AG04450 (cell line): ENCODE measurements around the gene MLN. TPM values are rescaled to one million over a fixed set of nuclear protein-coding genes. Genes with fewer than 3 reads are reported as not detected.
A peak's percentile ranks its signal among the peaks of the same experiment; 100 is the strongest.

Source experiments
- CTCF ChIA-PET: fragments of 300-600, 350-600 bp; formaldehyde crosslinking; extraction: SDS; loops from one replicate; lab custom pipeline; 2022; ENCODE audit warnings: antibody characterized with exemption, inconsistent platforms; lab: Charles Lee
- POLR2A ChIA-PET: fragments of 350-600 bp; formaldehyde crosslinking; extraction: SDS; loops from one replicate; lab custom pipeline; 2021; ENCODE audit warnings: antibody characterized with exemption, inconsistent platforms; lab: Yijun Ruan, JAX
- DNase-seq: peaks from one replicate; pipeline ENCODE4 v3.0.0-alpha.2; 2011; ENCODE audit warnings: low read depth, low spot score
- H3K27ac ChIP-seq: one replicate; pipeline ENCODE4 v1.5.1; 2012; ENCODE audit warnings: low read depth, low read length, control low read depth
- H3K27me3 ChIP-seq: one replicate; pipeline ENCODE4 v1.6.0; 2012; ENCODE audit warnings: low read length; ENCODE audit not compliant: control insufficient read depth, insufficient read depth
- H3K4me3 ChIP-seq: 2 replicates; pipeline ENCODE4 v1.5.1; 2011; ENCODE audit warnings: mild to moderate bottlenecking, low read depth, low read length, control low read depth
- H3K9me3 ChIP-seq: 2 replicates; pipeline ENCODE4 v1.5.1; 2012; ENCODE audit warnings: low read length; ENCODE audit not compliant: control insufficient read depth, insufficient read depth
- polyA plus RNA-seq: library from polyadenylated mRNA; depleted of rRNA; stranded (reverse); fragments of >200 nt; gene quantifications from 2 replicates; pipeline ENCODE4 v1.2.3, GENCODE V29; 2011
- TF ChIP-seq, protein P1 (sequence below): IDR thresholded peaks from 2 replicates; pipeline ENCODE4 v1.5.1; 2011; ENCODE audit warnings: low read depth, low read length, control low read depth, inconsistent platforms

MLN gene
- polyA plus RNA-seq, 1 experiment, result not detected

DNA sequence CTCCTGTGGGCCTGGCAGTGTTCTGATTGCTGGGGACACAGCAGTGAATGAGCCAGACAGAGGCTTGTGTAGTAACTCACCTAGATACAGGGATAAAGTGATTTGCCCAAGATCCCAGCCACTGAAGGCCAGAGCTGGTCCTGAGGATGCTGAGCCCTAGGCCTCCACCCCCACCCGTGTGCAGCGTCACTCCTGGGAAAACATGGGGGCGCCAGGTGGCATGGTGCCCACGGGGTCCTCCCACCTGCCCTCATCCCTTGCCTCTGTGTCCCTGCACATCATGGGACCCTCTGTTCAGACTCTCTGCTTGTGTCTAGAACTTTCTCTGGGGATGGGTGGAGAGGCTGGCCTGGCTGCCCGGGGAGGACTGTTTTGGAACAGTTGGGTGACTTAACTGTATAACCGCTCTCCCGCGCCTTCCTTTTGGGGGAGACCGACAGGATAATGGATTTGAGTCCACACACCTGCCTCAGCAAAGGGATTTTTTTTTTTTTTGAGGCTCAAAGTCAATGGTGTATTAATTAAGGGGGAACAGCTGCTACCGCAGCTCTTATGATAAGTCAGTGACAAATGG is 34.5 kb downstream of the MLN start:
- CTCF ChIA-PET, result interaction anchor here (1.0 to 4.3 kb wide), 11 partner anchors 9 to 389 kb away, joined by 3 to 28 read pairs (median 7); partner anchors contain the start of gene UQCC2
- H3K4me3 ChIP-seq, result no peak overlapping the region
- TF ChIP-seq, protein P1, sequence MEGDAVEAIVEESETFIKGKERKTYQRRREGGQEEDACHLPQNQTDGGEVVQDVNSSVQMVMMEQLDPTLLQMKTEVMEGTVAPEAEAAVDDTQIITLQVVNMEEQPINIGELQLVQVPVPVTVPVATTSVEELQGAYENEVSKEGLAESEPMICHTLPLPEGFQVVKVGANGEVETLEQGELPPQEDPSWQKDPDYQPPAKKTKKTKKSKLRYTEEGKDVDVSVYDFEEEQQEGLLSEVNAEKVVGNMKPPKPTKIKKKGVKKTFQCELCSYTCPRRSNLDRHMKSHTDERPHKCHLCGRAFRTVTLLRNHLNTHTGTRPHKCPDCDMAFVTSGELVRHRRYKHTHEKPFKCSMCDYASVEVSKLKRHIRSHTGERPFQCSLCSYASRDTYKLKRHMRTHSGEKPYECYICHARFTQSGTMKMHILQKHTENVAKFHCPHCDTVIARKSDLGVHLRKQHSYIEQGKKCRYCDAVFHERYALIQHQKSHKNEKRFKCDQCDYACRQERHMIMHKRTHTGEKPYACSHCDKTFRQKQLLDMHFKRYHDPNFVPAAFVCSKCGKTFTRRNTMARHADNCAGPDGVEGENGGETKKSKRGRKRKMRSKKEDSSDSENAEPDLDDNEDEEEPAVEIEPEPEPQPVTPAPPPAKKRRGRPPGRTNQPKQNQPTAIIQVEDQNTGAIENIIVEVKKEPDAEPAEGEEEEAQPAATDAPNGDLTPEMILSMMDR, result no peak
- H3K27me3 ChIP-seq, result peaks cover 4% of the 10 kb centered on the region
- peaks cover 11% of the 10 kb centered on the region for H3K9me3 ChIP-seq
- H3K27ac ChIP-seq, result peak overlapping the region; percentile 98
- POLR2A ChIA-PET, result interaction anchor here (0.5 to 1.4 kb wide), 4 partner anchors 18 to 451 kb away, joined by 3 to 8 read pairs (median 3); partner anchors contain the start of gene UQCC2
- DNase-seq, result no peak

DNA sequence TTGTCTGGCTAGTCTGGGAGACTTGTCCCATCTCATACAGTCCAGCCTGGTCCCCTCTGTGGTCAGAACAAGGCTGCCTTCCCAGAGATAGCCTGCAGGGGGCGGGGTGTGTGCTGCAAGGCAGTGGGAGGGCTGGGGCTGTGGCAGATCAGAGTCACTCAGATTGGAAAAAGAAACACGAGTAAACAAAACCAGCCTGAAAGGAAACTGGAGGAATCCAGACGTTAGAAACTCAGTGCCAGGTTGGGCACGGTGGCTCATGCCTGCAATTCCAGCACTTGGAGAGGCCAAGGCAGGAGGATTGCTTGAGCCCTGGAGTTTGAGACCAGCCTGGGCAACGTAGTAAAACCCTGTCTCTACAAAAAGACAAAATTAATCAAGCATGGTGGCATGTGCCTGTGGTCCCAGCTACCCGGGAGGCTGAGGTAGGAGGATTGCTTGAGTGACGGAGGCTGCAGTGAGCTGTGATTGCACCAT is 35.1 kb downstream of the MLN start:
- H3K4me3 ChIP-seq, result no peak overlapping the region
- CTCF ChIA-PET, result interaction anchor here (0.7 to 4.3 kb wide), 16 partner anchors 8 to 386 kb away, joined by 3 to 28 read pairs (median 4); partner anchors contain the start of gene UQCC2
- POLR2A ChIA-PET, result interaction anchor here (0.6 to 1.4 kb wide), 3 partner anchors 18 to 262 kb away, joined by 3 to 5 read pairs (median 3); partner anchors contain the start of gene IP6K3
- peak; percentile 62 for DNase-seq
- H3K9me3 ChIP-seq, result peaks cover 11% of the 10 kb centered on the region
- TF ChIP-seq, protein P1, result peak; percentile 91
- H3K27ac ChIP-seq, result no peak overlapping the region
- peaks cover 7% of the 10 kb centered on the region for H3K27me3 ChIP-seq

DNA sequence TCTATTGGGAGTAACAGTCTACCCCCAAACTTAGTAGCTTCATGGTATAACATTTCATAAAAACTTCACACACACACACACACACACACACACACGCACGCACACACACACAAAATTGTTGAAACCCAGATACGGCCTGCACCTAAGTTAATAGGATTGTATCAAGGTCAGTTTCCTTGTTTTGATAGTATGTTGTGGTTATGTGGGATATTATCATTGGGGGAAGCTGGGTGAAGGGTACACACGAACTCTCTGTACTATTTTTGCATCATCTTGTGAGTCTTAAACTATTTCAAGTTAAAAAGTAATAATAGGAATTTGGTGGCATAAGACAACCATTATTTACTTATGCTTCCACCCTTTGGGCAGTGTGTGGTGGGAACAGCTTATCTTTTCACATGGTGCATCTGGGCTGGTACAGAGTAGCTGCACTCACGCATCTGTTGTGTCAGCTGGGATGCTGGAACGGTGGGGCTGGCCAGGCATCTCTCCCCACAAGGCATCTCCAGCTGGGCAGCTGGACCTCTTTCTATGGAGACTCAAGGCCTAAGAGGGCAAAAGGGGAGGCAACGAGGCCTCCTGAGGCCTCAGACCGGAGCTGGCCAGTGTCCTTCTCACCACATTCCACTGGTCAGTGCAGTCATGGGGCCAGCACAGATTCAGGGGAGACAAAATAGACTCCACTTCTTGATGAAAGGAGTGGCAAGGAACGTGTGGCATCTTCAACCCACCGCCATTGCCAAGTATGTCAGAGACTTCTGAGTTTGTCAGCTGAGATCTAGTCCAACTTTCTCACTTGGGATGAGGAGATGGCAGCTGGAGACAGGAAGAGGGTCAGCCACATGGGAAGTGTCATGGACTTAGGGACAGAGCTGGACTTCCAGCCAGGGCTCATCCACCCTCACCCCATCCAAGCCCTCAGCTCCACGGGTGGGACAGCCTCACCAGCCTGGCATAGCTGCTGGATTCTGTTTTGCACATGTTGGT is 36.6 kb downstream of the MLN start:
- TF ChIP-seq, protein P1, result no peak
- CTCF ChIA-PET, result interaction anchor here (0.8 to 4.3 kb wide), 13 partner anchors 7 to 391 kb away, joined by 3 to 28 read pairs (median 4); partner anchors contain the start of gene UQCC2
- Histone ChIP-seq H3K27ac (no peak overlapping the region), H3K27me3 (peaks cover 7% of the 10 kb centered on the region), H3K4me3 (no peak overlapping the region), H3K9me3 (peaks cover 11% of the 10 kb centered on the region)
- DNase-seq, result no peak
- POLR2A ChIA-PET, result no interaction called here

DNA sequence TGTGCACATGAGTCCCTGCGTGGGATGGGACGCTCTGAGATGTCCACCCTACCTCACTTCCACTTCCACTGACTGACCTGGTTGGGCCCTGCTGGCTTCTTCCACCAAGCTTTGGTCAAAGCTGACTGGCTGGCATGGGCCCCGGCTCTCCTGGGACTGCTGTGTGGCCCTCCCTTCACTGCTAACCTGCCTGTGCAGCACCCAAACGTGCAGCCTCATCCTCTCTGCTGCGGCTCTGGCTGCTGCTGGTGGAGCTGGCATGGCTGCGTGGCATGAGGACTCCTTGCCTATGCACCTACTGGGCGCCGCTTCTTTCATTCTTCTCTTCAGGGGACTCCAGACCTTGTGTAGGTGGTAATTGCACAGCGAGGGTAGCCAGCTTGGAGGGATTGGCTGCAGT is 38.4 kb downstream of the MLN start:
- CTCF ChIA-PET, result no interaction called here

More for the DNA sequence above, 38.4 kb downstream of the MLN start:
- POLR2A ChIA-PET, result no interaction called here
- DNase-seq, result no peak
- Histone ChIP-seq H3K9me3 (peaks cover 11% of the 10 kb centered on the region), H3K27ac (no peak overlapping the region), H3K27me3 (peaks cover 7% of the 10 kb centered on the region), H3K4me3 (no peak overlapping the region)
- TF ChIP-seq, protein P1, result no peak
